HEK293 (cell line): ENCODE results near the gene ALKBH3.

Experiments used
- CTCF ChIA-PET: fragments of 350-600 bp; formaldehyde crosslinking; extraction: SDS; loops from one replicate; lab custom pipeline; 2021; ENCODE audit warnings: antibody characterized with exemption; lab: Yijun Ruan, JAX
- POLR2A ChIA-PET: fragments of 300-600 bp; formaldehyde crosslinking; extraction: SDS; loops from one replicate; lab custom pipeline; 2020; ENCODE audit warnings: antibody characterized with exemption, inconsistent platforms; lab: Yijun Ruan, JAX
- H3K27ac ChIP-seq: fragments of 200-500 bp; sonication (Bioruptor generic); 2 replicates; pipeline ENCODE4 v1.5.1; 2014; ENCODE audit warnings: low read depth, low read length, control low read depth, inconsistent platforms; ENCODE audit errors: extremely low read depth
- H3K36me3 ChIP-seq, 2 experiments: fragments of 200-500 bp in 1 of 2; sonication (Bioruptor generic) in 1 of 2; 1 replicate in 1 of 2; 2 replicates in 1 of 2; pipeline ENCODE4 v1.5.1; 2014 to 2017; ENCODE audit warnings: inconsistent platforms in 2 of 2, low read length in 2 of 2; ENCODE audit not compliant: control insufficient read depth in 2 of 2, insufficient read depth in 1 of 2
- H3K4me1 ChIP-seq: fragments of 200-500 bp; sonication (Bioruptor generic); 2 replicates; pipeline ENCODE4 v1.5.1; 2014; ENCODE audit warnings: mild to moderate bottlenecking, low read length, inconsistent platforms; ENCODE audit not compliant: control insufficient read depth, insufficient read depth
- H3K4me3 ChIP-seq: 2 replicates; pipeline ENCODE4 v1.5.1; 2011; ENCODE audit warnings: low read depth, mild to moderate bottlenecking, control low read depth, low read length, moderate library complexity
- H3K9me3 ChIP-seq: fragments of 200-500 bp; sonication (Bioruptor generic); 2 replicates; pipeline ENCODE4 v1.5.1; 2014; ENCODE audit warnings: low read depth, low read length, inconsistent platforms; ENCODE audit not compliant: control insufficient read depth, insufficient read depth
- ATF2 ChIP-seq: fragments of 450-650 bp; formaldehyde crosslinking; IDR thresholded peaks from 2 replicates; pipeline ENCODE4 v1.5.1; 2016; ENCODE audit warnings: missing biosample characterization, missing genetic modification characterization, low read depth
- INSM2 ChIP-seq: fragments of 450-650 bp; formaldehyde crosslinking; IDR thresholded peaks from 2 replicates; pipeline ENCODE4 v1.5.1; 2016; ENCODE audit warnings: missing biosample characterization, missing genetic modification characterization
- KLF16 ChIP-seq: fragments of 450-650 bp; formaldehyde crosslinking; IDR thresholded peaks from 2 replicates; pipeline ENCODE4 v1.5.1; 2017; ENCODE audit warnings: missing biosample characterization, missing genetic modification characterization
- OSR2 ChIP-seq: fragments of 450-650 bp; formaldehyde crosslinking; IDR thresholded peaks from 2 replicates; pipeline ENCODE4 v1.5.1; 2016; ENCODE audit warnings: missing biosample characterization, missing genetic modification characterization
- RBAK ChIP-seq: fragments of 450-650 bp; formaldehyde crosslinking; IDR thresholded peaks from 2 replicates; pipeline ENCODE4 v1.5.1; 2016; ENCODE audit warnings: missing biosample characterization, missing genetic modification characterization
- TCF7L2 ChIP-seq: IDR thresholded peaks from 2 replicates; pipeline ENCODE4 v1.6.1; 2011; ENCODE audit warnings: low read depth, mild to moderate bottlenecking, inconsistent platforms, low read length, moderate library complexity, borderline replicate concordance
- TSHZ1 ChIP-seq: fragments of 450-650 bp; formaldehyde crosslinking; IDR thresholded peaks from 2 replicates; pipeline ENCODE4 v1.5.1; 2016; ENCODE audit warnings: missing biosample characterization, missing genetic modification characterization, borderline replicate concordance
- ZBTB7A ChIP-seq: fragments of 450-650 bp; formaldehyde crosslinking; IDR thresholded peaks from 2 replicates; pipeline ENCODE4 v1.5.1; 2016; ENCODE audit warnings: low read depth, missing biosample characterization, missing genetic modification characterization
- ZFP37 ChIP-seq: fragments of 450-650 bp; formaldehyde crosslinking; IDR thresholded peaks from 2 replicates; pipeline ENCODE4 v1.5.1; 2016; ENCODE audit warnings: missing biosample characterization, missing genetic modification characterization
- ZFP69B ChIP-seq: fragments of 450-650 bp; formaldehyde crosslinking; IDR thresholded peaks from 2 replicates; pipeline ENCODE4 v1.5.1; 2016; ENCODE audit warnings: missing biosample characterization, missing genetic modification characterization
- ZIC2 ChIP-seq: fragments of 450-650 bp; formaldehyde crosslinking; IDR thresholded peaks from 2 replicates; pipeline ENCODE4 v1.5.1; 2016; ENCODE audit warnings: missing biosample characterization, missing genetic modification characterization
- ZNF133 ChIP-seq: fragments of 450-650 bp; formaldehyde crosslinking; IDR thresholded peaks from 2 replicates; pipeline ENCODE4 v1.5.1; 2016; ENCODE audit warnings: missing biosample characterization, missing genetic modification characterization
- ZNF202 ChIP-seq: fragments of 450-650 bp; formaldehyde crosslinking; IDR thresholded peaks from 2 replicates; pipeline ENCODE4 v1.5.1; 2016; ENCODE audit warnings: missing biosample characterization, missing genetic modification characterization, borderline replicate concordance
- ZNF280C ChIP-seq: fragments of 450-650 bp; formaldehyde crosslinking; IDR thresholded peaks from 2 replicates; pipeline ENCODE4 v1.5.1; 2016; ENCODE audit warnings: missing biosample characterization, missing genetic modification characterization
- ZNF341 ChIP-seq: fragments of 450-650 bp; formaldehyde crosslinking; IDR thresholded peaks from 2 replicates; pipeline ENCODE4; 2016; ENCODE audit warnings: low read depth, missing biosample characterization, missing genetic modification characterization
- ZNF394 ChIP-seq: fragments of 450-650 bp; formaldehyde crosslinking; IDR thresholded peaks from 2 replicates; pipeline ENCODE4 v1.5.1; 2016; ENCODE audit warnings: missing biosample characterization, missing genetic modification characterization, mild to moderate bottlenecking, moderate library complexity, borderline replicate concordance
- ZNF404 ChIP-seq: fragments of 450-650 bp; formaldehyde crosslinking; IDR thresholded peaks from 2 replicates; pipeline ENCODE4 v1.5.1; 2017; ENCODE audit warnings: missing biosample characterization, missing genetic modification characterization
- ZNF433 ChIP-seq: fragments of 450-650 bp; formaldehyde crosslinking; IDR thresholded peaks from 2 replicates; pipeline ENCODE4 v1.5.1; 2016; ENCODE audit warnings: missing biosample characterization, missing genetic modification characterization, low read depth
- ZNF529 ChIP-seq: fragments of 450-650 bp; formaldehyde crosslinking; IDR thresholded peaks from 2 replicates; pipeline ENCODE4 v1.5.1; 2017; ENCODE audit warnings: missing genetic modification characterization, missing biosample characterization; ENCODE audit not compliant: insufficient replicate concordance
- ZNF561 ChIP-seq: fragments of 450-650 bp; IDR thresholded peaks from 2 replicates; pipeline ENCODE4 v1.5.1; 2018; ENCODE audit warnings: missing biosample characterization, missing genetic modification characterization, borderline replicate concordance
- ZNF600 ChIP-seq: fragments of 450-650 bp; formaldehyde crosslinking; IDR thresholded peaks from 2 replicates; pipeline ENCODE4 v1.5.1; 2016; ENCODE audit warnings: missing biosample characterization, missing genetic modification characterization
- ZNF626 ChIP-seq: fragments of 450-650 bp; sonication (Bioruptor Pico); formaldehyde crosslinking; IDR thresholded peaks from 2 replicates; pipeline ENCODE4 v1.5.1; 2018; ENCODE audit warnings: missing biosample characterization, missing genetic modification characterization, inconsistent platforms
- ZNF777 ChIP-seq: fragments of 450-650 bp; formaldehyde crosslinking; IDR thresholded peaks from 2 replicates; pipeline ENCODE4 v1.5.1; 2017; ENCODE audit warnings: missing biosample characterization, missing genetic modification characterization, borderline replicate concordance
- ZNF792 ChIP-seq: fragments of 450-650 bp; formaldehyde crosslinking; IDR thresholded peaks from 2 replicates; pipeline ENCODE4 v1.5.1; 2016; ENCODE audit warnings: missing biosample characterization, missing genetic modification characterization

ALKBH3 gene

GRCh38 chr11:43908683-43909082 is 28.1 kb downstream of the ALKBH3 start:
- CTCF ChIA-PET = interaction anchor here (0.6 to 1.8 kb wide), 4 partner anchors 10 to 19 kb away, joined by 3 to 4 read pairs (median 3); no protein-coding TSS in a partner anchor
- H3K4me3 ChIP-seq = no peak overlapping the region
- H3K9me3 ChIP-seq = no peaks in the 10 kb centered on the region
- H3K27ac ChIP-seq = no peak overlapping the region
- no peaks in the 10 kb centered on the region for H3K4me1 ChIP-seq
- H3K36me3 ChIP-seq = peaks cover 0 to 46% of the 10 kb centered on the region in 2 experiments; a peak in 2 of 3 replicates
- POLR2A ChIA-PET = no interaction called here
- TF ChIP-seq ZNF561 (tag by site-specific recombination) (no peak), ZNF777 (tag by site-specific recombination) (no peak), RBAK (tag by site-specific recombination) (no peak), ZNF433 (tag by site-specific recombination) (no peak), ZNF600 (tag by site-specific recombination) (no peak), OSR2 (no peak), ZFP37 (no peak), ZNF626 (no peak), ZNF394 (tag by site-specific recombination) (no peak), ZIC2 (tag by site-specific recombination) (no peak), ZNF202 (tag by site-specific recombination) (no peak), TCF7L2 (no peak)

GRCh38 chr11:43913829-43914380 is 33.3 kb downstream of the ALKBH3 start:
- H3K36me3 ChIP-seq = peaks cover 0 to 48% of the 10 kb centered on the region in 2 experiments; a peak in 2 of 3 replicates
- CTCF ChIA-PET = interaction anchor here (1.8 kb wide), 1 partner anchor 31 kb away, joined by 5 read pairs; no protein-coding TSS in a partner anchor
- TF ChIP-seq INSM2 (tag by site-specific recombination) (no peak), ZNF280C (tag by site-specific recombination) (no peak), ZNF792 (no peak), ZNF133 (tag by site-specific recombination) (no peak), ZNF404 (tag by site-specific recombination) (no peak), ZNF561 (tag by site-specific recombination) (no peak), ZFP69B (no peak), ATF2 (tag by site-specific recombination) (no peak), ZNF341 (no peak), ZNF529 (tag by site-specific recombination) (no peak), ZBTB7A (tag by site-specific recombination) (no peak), TSHZ1 (tag by site-specific recombination) (no peak), KLF16 (tag by site-specific recombination) (no peak)
- TF ChIP-seq, all 188 proteins: peak for 0
- no peaks in the 10 kb centered on the region for H3K4me1 ChIP-seq
- H3K4me3 ChIP-seq = no peak overlapping the region
- no peak overlapping the region for H3K27ac ChIP-seq
- H3K9me3 ChIP-seq = no peaks in the 10 kb centered on the region
- POLR2A ChIA-PET = no interaction called here
